GM12891 (cell line): ENCODE results near the gene CELF2.

Experiments used
- PAX5 ChIP-seq: IDR thresholded peaks from 2 replicates; pipeline ENCODE4 v1.6.1; 2011; ENCODE audit warnings: low read length, moderate library complexity, mild to moderate bottlenecking; ENCODE audit not compliant: insufficient read depth, severe bottlenecking
- POLR2A ChIP-seq: IDR thresholded peaks from 2 replicates; pipeline ENCODE4 v1.6.1; 2011; ENCODE audit warnings: low read depth, low read length, control low read depth
- POLR2AphosphoS5 ChIP-seq: IDR thresholded peaks from 2 replicates; pipeline ENCODE4 v1.6.1; 2011; ENCODE audit warnings: low read depth, low read length, control low read depth
- TAF1 ChIP-seq: IDR thresholded peaks from 2 replicates; pipeline ENCODE4 v1.6.1; 2011; ENCODE audit warnings: low read depth, low read length, control low read depth

- no peak for TF ChIP-seq PAX5
- no peak for TF ChIP-seq POLR2A
- TF ChIP-seq POLR2AphosphoS5, result no peak
- TF ChIP-seq TAF1, result no peak
Observed at GRCh38 chr10:11116361-11116760, 98.7 kb downstream of the CELF2 start.
